Spleen (tissue), 11 donors: ENCODE results near the gene NRG3. TPM values are rescaled to one million over a fixed set of nuclear protein-coding genes. Genes with fewer than 3 reads are reported as not detected.

Experiments
- DNase-seq: peaks from one replicate; pipeline ENCODE4 v3.0.0-alpha.2; 2020
- H3K27ac ChIP-seq, 8 donors: fragments of 200-600 bp; sonication (generic) in 7 of 8; 1 replicate in 4 of 8; 2 replicates in 4 of 8; pipeline versions ENCODE4 v1.5.0 to v1.8.0; 2016 to 2021; ENCODE audit warnings: inconsistent platforms in 4 of 8, mild to moderate bottlenecking in 4 of 8, moderate library complexity in 1 of 8
- H3K27me3 ChIP-seq, 7 donors: fragments of 200-600 bp; sonication (generic) in 6 of 7; replicated peaks in 1 of 7; 1 replicate in 4 of 7; 2 replicates in 3 of 7; pipeline versions ENCODE4 v1.5.0 to v1.8.0; 2016 to 2021; ENCODE audit warnings: inconsistent platforms in 3 of 7, mild to moderate bottlenecking in 1 of 7
- H3K36me3 ChIP-seq, 6 donors: fragments of 200-600 bp; sonication (generic) in 5 of 6; 1 replicate in 4 of 6; 2 replicates in 2 of 6; pipeline versions ENCODE4 v1.5.0 to v1.8.0; 2016 to 2021; ENCODE audit warnings: inconsistent platforms in 2 of 6
- H3K4me1 ChIP-seq, 6 donors: fragments of 200-600 bp; sonication (generic) in 5 of 6; 1 replicate in 3 of 6; 2 replicates in 3 of 6; pipeline versions ENCODE4 v1.5.0 to v1.8.0; 2016 to 2021; ENCODE audit warnings: inconsistent platforms in 3 of 6
- H3K4me3 ChIP-seq, 8 donors: fragments of 200-600 bp; sonication (generic) in 7 of 8; 1 replicate in 4 of 8; 2 replicates in 4 of 8; pipeline versions ENCODE4 v1.5.0 to v1.8.0; 2016 to 2021; ENCODE audit warnings: inconsistent platforms in 4 of 8, mild to moderate bottlenecking in 4 of 8, moderate library complexity in 2 of 8
- H3K9me3 ChIP-seq, 8 donors: fragments of 200-600 bp; sonication (generic) in 7 of 8; 1 replicate in 4 of 8; 2 replicates in 4 of 8; pipeline versions ENCODE4 v1.5.0 to v1.8.0; 2016 to 2021; ENCODE audit warnings: inconsistent platforms in 4 of 8
- POLR2A ChIP-seq, 3 donors: fragments of 450-650 bp; IDR thresholded peaks; one replicate each; pipeline ENCODE4 v1.5.1; 2017; ENCODE audit warnings: antibody characterized with exemption in 3 of 3, mild to moderate bottlenecking in 1 of 3
- POLR2AphosphoS5 ChIP-seq, 3 donors: sonication (generic); formaldehyde crosslinking; IDR thresholded peaks; one replicate each; pipeline ENCODE4 v1.5.1; 2017; ENCODE audit warnings: antibody characterized with exemption in 3 of 3
- WGBS, 5 donors: extraction: QIAGEN DNeasy Blood & Tissue Kit in 3 of 5; methylation state at CpG; one replicate each; pipeline versions ENCODE4 v1.1.5 to v1.1.7; 2013 to 2018; 5-methylcytosine and 5-hydroxymethylcytosine counted together
- intact Hi-C: fragments of 100-400 bp; cut with DNase I; formaldehyde crosslinking; loops from one replicate; pipeline ENCODE4 v1.15.0; 2023; ENCODE audit warnings: low total_unique reads
- polyA plus RNA-seq, 3 donors: library from polyadenylated mRNA; stranded (reverse); fragments of 200-250 nt; gene quantifications; one replicate each; pipeline ENCODE4 v1.2.1, GENCODE V29; 2013
- total RNA-seq, 7 donors: library from RNA; depleted of rRNA in 3 of 7; stranded (reverse); fragments of >200 nt in 3 of 7; fragmentation: NEBNext Ultra II Directional in 4 of 7; extraction: Animal tissue kit (Norgen Biotek cat#: 25700) in 4 of 7; gene quantifications; one replicate each; pipeline versions ENCODE4 v1.1.0 to v1.2.1, GENCODE V29; 2016 to 2021
- TF ChIP-seq, protein P1 (sequence below), 11 experiments: fragments of 200-600 bp in 7 of 11; fragments of 450-650 bp in 4 of 11; sonication (generic) in 4 of 11; IDR thresholded peaks in 8 of 11; conservative IDR thresholded peaks in 3 of 11; 1 replicate in 7 of 11; 2 replicates in 4 of 11; pipeline versions ENCODE4 v1.4.0 to v1.8.0; 2016 to 2021; ENCODE audit warnings: antibody characterized with exemption in 11 of 11, inconsistent platforms in 4 of 11, mild to moderate bottlenecking in 1 of 11
- donor health status: healthy with polysubstance abuse.
- donor health status: DM: no; HTN: no; CAD: no; lungs with moderate emphysema.
- donor health status: DM: no; HTN: no; CAD: no.
- donor health status: Bipolar disorder and iron deficiency.
- donor health status: healthy.
- donor health status: DM: no; HTN: no; CAD: no.
- donor health status: DM: yes; HTN: yes; CAD: no.

Gene NRG3
- total and polyA plus RNA-seq, 10 donors, result 0.10 to 0.22 (median 0.21) TPM; not detected in 7

DNA sequence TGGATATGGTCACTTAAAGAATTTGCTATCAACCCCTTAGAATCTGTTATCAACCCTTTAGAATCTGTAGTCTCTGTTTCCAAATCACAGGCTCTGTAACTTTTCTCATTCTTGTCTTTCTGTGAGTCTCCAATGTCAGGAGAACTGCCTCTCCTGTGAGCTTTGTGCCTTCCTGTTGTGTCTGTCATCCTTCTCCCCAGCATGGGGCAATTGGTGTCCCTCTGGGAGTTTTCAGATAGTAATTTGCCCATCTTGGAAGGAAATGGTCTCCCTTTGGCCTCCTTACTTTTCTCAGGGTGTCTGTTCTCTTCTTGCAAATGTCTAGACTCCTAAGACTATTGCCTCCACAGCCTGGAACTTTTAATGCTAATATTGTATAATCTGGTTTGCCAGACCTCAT is 521.9 kb downstream of the NRG3 start:
- H3K4me3 ChIP-seq, result no peak overlapping the region
- H3K36me3 ChIP-seq, result no peaks in the 10 kb centered on the region
- H3K27ac ChIP-seq, result no peak overlapping the region
- intact Hi-C loops, result no loop called here
- H3K27me3 ChIP-seq, result no peaks in the 10 kb centered on the region
- TF ChIP-seq POLR2A (IDR thresholded peaks at IDR 0.05), result no peak
- TF ChIP-seq, protein P1, sequence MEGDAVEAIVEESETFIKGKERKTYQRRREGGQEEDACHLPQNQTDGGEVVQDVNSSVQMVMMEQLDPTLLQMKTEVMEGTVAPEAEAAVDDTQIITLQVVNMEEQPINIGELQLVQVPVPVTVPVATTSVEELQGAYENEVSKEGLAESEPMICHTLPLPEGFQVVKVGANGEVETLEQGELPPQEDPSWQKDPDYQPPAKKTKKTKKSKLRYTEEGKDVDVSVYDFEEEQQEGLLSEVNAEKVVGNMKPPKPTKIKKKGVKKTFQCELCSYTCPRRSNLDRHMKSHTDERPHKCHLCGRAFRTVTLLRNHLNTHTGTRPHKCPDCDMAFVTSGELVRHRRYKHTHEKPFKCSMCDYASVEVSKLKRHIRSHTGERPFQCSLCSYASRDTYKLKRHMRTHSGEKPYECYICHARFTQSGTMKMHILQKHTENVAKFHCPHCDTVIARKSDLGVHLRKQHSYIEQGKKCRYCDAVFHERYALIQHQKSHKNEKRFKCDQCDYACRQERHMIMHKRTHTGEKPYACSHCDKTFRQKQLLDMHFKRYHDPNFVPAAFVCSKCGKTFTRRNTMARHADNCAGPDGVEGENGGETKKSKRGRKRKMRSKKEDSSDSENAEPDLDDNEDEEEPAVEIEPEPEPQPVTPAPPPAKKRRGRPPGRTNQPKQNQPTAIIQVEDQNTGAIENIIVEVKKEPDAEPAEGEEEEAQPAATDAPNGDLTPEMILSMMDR (IDR thresholded peaks at IDR 0.05 in 8 of 11, conservative IDR thresholded peaks at IDR 0.05 in 3 of 11), result no peak
- no peak for TF ChIP-seq POLR2AphosphoS5 (IDR thresholded peaks at IDR 0.05)
- no peaks in the 10 kb centered on the region for H3K4me1 ChIP-seq
- no peak for DNase-seq
- H3K9me3 ChIP-seq, result no peaks in the 10 kb centered on the region

GRCh38 chr10:82397854-82398253 is 522.9 kb downstream of the NRG3 start:
- TF ChIP-seq, protein P1 (IDR thresholded peaks at IDR 0.05 in 8 of 11, conservative IDR thresholded peaks at IDR 0.05 in 3 of 11), result no peak
- TF ChIP-seq POLR2A (IDR thresholded peaks at IDR 0.05) (no peak), POLR2AphosphoS5 (IDR thresholded peaks at IDR 0.05) (no peak)
- Histone ChIP-seq H3K4me1 (no peaks in the 10 kb centered on the region), H3K36me3 (no peaks in the 10 kb centered on the region), H3K27ac (no peak overlapping the region), H3K4me3 (no peak overlapping the region), H3K9me3 (no peaks in the 10 kb centered on the region), H3K27me3 (no peaks in the 10 kb centered on the region)
- no peak for DNase-seq
- intact Hi-C loops, result no loop called here
- 6 to 32% (median 20%) methylated on average over 1 of the region's 1 CpG for WGBS, 5 donors

DNA sequence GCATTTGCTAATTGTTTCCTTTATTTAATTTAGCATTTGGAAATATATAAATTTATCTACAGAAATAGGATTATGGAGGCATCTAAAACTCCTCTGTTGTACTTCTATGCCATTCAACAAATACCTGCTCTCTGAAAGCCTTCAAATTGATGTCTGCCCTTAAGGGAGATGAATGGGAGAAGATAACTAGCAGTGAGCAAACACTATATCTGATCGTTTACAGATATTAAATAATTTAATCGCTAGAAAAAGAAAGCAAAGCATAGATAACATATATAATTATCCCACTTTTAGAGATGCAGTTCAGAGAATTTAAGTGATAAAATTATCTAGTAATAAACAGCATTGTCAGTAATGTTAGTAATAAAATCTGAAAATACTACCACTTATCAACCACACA is 524.9 kb downstream of the NRG3 start:
- intact Hi-C loops, result no loop called here
- no peaks in the 10 kb centered on the region for H3K4me1 ChIP-seq
- TF ChIP-seq POLR2AphosphoS5 (IDR thresholded peaks at IDR 0.05), result no peak
- no peak for TF ChIP-seq POLR2A (IDR thresholded peaks at IDR 0.05)
- TF ChIP-seq, protein P1 (IDR thresholded peaks at IDR 0.05 in 8 of 11, conservative IDR thresholded peaks at IDR 0.05 in 3 of 11), result no peak
- 70 to 94% (median 81%) methylated on average over 2 of the region's 2 CpGs for WGBS, 5 donors
- peaks cover 0 to 3% (median 0%) of the 10 kb centered on the region in 8 donors for H3K9me3 ChIP-seq
- DNase-seq, result no peak
- no peak overlapping the region for H3K27ac ChIP-seq
- no peaks in the 10 kb centered on the region for H3K27me3 ChIP-seq
- no peak overlapping the region for H3K4me3 ChIP-seq
- H3K36me3 ChIP-seq, result no peaks in the 10 kb centered on the region

DNA sequence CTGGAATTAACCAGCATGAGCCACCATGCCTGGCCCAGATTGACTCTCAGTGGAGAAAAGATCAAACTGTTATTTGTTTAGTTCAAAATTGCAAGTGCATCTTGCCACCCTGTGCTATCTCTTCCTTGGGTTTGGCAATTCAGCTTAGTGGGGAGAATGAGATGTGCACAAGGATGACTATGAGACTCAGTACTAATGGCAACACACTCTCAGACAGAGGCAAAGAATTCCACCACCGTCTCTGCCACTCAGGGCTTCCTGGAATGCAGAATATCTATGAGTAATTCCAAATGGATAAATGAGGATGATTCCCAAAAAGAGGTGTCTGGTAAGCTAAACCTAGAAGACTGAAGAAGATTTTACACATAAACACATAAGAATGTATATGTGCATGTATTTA is 525.8 kb downstream of the NRG3 start:
- TF ChIP-seq, protein P1 (IDR thresholded peaks at IDR 0.05 in 8 of 11, conservative IDR thresholded peaks at IDR 0.05 in 3 of 11), result no peak
- no peak for TF ChIP-seq POLR2A (IDR thresholded peaks at IDR 0.05)
- TF ChIP-seq POLR2AphosphoS5 (IDR thresholded peaks at IDR 0.05), result no peak
- 60 to 73% (median 64%) methylated on average over 1 of the region's 1 CpG for WGBS, 5 donors

More for the DNA sequence above, 525.8 kb downstream of the NRG3 start:
- intact Hi-C loops, result no loop called here
- no peaks in the 10 kb centered on the region for H3K27me3 ChIP-seq
- no peak overlapping the region for H3K27ac ChIP-seq
- H3K4me1 ChIP-seq, result no peaks in the 10 kb centered on the region
- H3K4me3 ChIP-seq, result no peak overlapping the region
- peaks cover 0 to 5% (median 0%) of the 10 kb centered on the region in 8 donors for H3K9me3 ChIP-seq
- no peaks in the 10 kb centered on the region for H3K36me3 ChIP-seq
- DNase-seq, result no peak
